ENCODE results near the gene NALF2. TPM values are rescaled to one million over a fixed set of nuclear protein-coding genes. Genes with fewer than 3 reads are reported as not detected.

The NALF2 gene
- total and polyA plus RNA-seq, 2 of the 13 experiments (the other 11 are each of a cell fraction or from before 2014, with no cell fraction given): 2.2 to 4.0 TPM

DNA sequence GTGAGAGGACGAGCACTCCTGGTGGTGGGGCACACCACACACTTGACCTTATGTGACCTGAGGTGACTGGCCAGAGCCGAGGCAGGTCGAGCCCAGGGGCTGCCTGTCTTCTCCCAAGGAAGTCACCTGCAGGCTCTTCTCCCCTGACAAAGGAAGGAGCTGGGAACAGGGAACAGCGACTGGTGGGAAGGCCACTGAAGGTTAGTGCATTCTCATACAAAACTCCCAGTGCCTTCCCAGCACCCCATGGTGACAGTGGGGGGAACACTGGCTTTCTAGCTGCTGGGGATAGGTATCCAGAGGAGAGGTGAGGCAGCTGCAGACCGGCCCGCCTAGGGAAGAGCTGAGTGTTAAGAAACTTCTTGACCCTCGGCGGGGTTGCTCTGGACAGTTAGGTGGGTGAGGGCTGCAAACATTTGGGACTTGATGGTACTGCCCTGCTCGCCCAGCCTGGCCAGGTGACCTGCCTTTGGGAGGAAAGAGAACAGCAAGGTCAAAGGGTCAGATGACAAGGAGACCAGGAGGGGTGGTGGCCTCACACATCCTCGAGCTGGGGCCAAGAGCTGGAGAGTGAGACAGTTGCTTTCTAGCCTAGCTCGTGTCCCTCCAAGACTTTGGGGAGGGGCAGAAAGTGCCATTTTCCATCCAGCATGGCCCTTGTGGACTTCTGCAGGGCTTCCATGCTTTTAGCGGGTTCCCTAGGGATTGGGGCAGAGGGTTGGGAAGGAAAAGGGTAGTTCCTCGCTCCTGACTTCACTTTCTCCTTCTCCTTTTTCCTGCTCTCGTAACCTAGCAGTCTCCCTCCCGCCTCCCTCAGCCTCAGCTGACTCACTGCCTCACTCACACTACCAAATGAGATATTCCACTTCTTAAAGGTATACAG lies 2.7 kb downstream of the NALF2 start (continued):
- TF ChIP-seq, protein P1, sequence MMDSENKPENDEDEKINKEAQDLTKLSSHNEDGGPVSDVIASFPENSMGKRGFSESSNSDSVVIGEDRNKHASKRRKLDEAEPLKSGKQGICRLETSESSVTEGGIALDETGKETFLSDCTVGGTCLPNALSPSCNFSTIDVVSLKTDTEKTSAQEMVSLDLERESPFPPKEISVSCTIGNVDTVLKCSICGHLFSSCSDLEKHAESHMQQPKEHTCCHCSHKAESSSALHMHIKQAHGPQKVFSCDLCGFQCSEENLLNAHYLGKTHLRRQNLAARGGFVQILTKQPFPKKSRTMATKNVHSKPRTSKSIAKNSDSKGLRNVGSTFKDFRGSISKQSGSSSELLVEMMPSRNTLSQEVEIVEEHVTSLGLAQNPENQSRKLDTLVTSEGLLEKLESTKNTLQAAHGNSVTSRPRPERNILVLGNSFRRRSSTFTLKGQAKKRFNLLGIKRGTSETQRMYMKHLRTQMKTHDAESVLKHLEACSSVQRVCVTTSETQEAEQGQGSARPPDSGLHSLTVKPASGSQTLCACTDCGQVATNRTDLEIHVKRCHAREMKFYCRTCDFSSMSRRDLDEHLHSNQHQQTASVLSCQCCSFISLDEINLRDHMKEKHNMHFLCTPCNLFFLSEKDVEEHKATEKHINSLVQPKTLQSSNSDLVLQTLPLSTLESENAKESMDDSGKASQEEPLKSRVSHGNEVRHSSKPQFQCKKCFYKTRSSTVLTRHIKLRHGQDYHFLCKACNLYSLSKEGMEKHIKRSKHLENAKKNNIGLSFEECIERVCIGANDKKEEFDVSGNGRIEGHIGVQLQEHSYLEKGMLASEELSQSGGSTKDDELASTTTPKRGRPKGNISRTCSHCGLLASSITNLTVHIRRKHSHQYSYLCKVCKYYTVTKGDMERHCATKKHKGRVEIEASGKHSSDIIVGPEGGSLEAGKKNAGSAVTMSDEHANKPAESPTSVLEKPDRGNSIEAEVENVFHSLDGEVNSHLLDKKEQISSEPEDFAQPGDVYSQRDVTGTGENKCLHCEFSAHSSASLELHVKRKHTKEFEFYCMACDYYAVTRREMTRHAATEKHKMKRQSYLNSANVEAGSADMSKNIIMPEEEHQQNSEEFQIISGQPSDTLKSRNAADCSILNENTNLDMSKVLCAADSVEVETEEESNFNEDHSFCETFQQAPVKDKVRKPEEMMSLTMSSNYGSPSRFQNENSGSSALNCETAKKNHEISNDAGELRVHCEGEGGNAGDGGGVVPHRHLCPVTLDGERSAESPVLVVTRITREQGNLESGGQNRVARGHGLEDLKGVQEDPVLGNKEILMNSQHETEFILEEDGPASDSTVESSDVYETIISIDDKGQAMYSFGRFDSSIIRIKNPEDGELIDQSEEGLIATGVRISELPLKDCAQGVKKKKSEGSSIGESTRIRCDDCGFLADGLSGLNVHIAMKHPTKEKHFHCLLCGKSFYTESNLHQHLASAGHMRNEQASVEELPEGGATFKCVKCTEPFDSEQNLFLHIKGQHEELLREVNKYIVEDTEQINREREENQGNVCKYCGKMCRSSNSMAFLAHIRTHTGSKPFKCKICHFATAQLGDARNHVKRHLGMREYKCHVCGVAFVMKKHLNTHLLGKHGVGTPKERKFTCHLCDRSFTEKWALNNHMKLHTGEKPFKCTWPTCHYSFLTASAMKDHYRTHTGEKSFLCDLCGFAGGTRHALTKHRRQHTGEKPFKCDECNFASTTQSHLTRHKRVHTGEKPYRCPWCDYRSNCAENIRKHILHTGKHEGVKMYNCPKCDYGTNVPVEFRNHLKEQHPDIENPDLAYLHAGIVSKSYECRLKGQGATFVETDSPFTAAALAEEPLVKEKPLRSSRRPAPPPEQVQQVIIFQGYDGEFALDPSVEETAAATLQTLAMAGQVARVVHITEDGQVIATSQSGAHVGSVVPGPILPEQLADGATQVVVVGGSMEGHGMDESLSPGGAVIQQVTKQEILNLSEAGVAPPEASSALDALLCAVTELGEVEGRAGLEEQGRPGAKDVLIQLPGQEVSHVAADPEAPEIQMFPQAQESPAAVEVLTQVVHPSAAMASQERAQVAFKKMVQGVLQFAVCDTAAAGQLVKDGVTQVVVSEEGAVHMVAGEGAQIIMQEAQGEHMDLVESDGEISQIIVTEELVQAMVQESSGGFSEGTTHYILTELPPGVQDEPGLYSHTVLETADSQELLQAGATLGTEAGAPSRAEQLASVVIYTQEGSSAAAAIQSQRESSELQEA (CRISPR knock-in tag; IDR thresholded peaks at IDR 0.05; ENCODE audit: not compliant biosample characterization): no peak
- no peak for TF ChIP-seq MXD4 (CRISPR knock-in tag; IDR thresholded peaks at IDR 0.05)
- TF ChIP-seq ESRRA (CRISPR knock-in tag; IDR thresholded peaks at IDR 0.05; ENCODE audit: low read depth): no peak
- TF ChIP-seq ZNF724P (CRISPR knock-in tag; IDR thresholded peaks at IDR 0.05; ENCODE audit: borderline replicate concordance): no peak
- no peak for TF ChIP-seq NFKB2 (CRISPR knock-in tag; IDR thresholded peaks at IDR 0.05; ENCODE audit: borderline replicate concordance)
- TF ChIP-seq ZMYM4 (CRISPR knock-in tag; IDR thresholded peaks at IDR 0.05): no peak
- TF ChIP-seq TCF12 (IDR thresholded peaks at IDR 0.05): no peak
- no peak for TF ChIP-seq TCF12 (CRISPR knock-in tag; IDR thresholded peaks at IDR 0.05)
- TF ChIP-seq, protein P2, sequence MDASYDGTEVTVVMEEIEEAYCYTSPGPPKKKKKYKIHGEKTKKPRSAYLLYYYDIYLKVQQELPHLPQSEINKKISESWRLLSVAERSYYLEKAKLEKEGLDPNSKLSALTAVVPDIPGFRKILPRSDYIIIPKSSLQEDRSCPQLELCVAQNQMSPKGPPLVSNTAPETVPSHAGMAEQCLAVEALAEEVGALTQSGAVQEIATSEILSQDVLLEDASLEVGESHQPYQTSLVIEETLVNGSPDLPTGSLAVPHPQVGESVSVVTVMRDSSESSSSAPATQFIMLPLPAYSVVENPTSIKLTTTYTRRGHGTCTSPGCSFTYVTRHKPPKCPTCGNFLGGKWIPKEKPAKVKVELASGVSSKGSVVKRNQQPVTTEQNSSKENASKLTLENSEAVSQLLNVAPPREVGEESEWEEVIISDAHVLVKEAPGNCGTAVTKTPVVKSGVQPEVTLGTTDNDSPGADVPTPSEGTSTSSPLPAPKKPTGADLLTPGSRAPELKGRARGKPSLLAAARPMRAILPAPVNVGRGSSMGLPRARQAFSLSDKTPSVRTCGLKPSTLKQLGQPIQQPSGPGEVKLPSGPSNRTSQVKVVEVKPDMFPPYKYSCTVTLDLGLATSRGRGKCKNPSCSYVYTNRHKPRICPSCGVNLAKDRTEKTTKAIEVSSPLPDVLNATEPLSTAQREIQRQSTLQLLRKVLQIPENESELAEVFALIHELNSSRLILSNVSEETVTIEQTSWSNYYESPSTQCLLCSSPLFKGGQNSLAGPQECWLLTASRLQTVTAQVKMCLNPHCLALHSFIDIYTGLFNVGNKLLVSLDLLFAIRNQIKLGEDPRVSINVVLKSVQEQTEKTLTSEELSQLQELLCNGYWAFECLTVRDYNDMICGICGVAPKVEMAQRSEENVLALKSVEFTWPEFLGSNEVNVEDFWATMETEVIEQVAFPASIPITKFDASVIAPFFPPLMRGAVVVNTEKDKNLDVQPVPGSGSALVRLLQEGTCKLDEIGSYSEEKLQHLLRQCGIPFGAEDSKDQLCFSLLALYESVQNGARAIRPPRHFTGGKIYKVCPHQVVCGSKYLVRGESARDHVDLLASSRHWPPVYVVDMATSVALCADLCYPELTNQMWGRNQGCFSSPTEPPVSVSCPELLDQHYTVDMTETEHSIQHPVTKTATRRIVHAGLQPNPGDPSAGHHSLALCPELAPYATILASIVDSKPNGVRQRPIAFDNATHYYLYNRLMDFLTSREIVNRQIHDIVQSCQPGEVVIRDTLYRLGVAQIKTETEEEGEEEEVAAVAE (CRISPR knock-in tag; IDR thresholded peaks at IDR 0.05; ENCODE audit: borderline replicate concordance): no peak
- no peak for TF ChIP-seq SMARCC2 (IDR thresholded peaks at IDR 0.05)

All from HepG2 (cell line).